ENCODE results near the gene CGGBP1. TPM values are rescaled to one million over a fixed set of nuclear protein-coding genes. Genes with fewer than 3 reads are reported as not detected.

The CGGBP1 gene
- total RNA-seq, 1 donor from 2014 or later, result 83.5 TPM

- H3K4me3 Mint-ChIP-seq, result no peak overlapping the region
- DNase-seq (ENCODE audit: low spot score in 2 of 2, unreplicated experiment in 2 of 2), result no peak
- H3K36me3 Mint-ChIP-seq, result peaks cover 11% of the 10 kb centered on the region
- peaks cover 13% of the 10 kb centered on the region for H3K9me3 Mint-ChIP-seq
- peaks cover 8% of the 10 kb centered on the region for H3K4me1 Mint-ChIP-seq
- TF ChIP-seq, protein P1, sequence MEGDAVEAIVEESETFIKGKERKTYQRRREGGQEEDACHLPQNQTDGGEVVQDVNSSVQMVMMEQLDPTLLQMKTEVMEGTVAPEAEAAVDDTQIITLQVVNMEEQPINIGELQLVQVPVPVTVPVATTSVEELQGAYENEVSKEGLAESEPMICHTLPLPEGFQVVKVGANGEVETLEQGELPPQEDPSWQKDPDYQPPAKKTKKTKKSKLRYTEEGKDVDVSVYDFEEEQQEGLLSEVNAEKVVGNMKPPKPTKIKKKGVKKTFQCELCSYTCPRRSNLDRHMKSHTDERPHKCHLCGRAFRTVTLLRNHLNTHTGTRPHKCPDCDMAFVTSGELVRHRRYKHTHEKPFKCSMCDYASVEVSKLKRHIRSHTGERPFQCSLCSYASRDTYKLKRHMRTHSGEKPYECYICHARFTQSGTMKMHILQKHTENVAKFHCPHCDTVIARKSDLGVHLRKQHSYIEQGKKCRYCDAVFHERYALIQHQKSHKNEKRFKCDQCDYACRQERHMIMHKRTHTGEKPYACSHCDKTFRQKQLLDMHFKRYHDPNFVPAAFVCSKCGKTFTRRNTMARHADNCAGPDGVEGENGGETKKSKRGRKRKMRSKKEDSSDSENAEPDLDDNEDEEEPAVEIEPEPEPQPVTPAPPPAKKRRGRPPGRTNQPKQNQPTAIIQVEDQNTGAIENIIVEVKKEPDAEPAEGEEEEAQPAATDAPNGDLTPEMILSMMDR (IDR thresholded peaks at IDR 0.05; ENCODE audit: unreplicated experiment), result no peak
- H3K27ac Mint-ChIP-seq, result no peak overlapping the region
- H3K27me3 Mint-ChIP-seq (ENCODE audit: low read depth), result no peaks in the 10 kb centered on the region
Measured at GRCh38 chr3:88075072-88075471, 16.3 kb upstream of the CGGBP1 start.

DNA sequence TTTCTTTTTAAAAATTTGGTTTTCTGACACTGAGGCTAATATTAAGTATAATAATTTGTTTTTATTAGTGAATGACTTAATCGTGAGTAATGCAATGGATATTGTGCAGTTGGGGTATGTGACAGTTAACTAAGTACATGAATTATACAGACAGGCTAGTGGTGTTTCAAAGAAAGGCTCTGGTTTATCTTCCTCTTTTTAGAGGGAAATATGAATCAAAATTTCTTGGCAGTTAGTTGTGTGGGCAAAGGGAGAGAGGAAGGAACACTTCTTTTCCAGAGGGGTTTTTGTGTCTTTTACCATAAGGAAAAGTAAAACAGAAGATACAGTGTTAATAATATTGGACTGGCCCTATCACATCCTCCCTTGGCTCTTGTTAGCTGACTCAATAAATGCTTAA, 2.9 kb upstream of the CGGBP1 start:
- H3K9me3 Mint-ChIP-seq, result no peaks in the 10 kb centered on the region
- H3K4me1 Mint-ChIP-seq, result peaks cover 32% of the 10 kb centered on the region
- H3K4me3 Mint-ChIP-seq, result no peak overlapping the region
- H3K27ac Mint-ChIP-seq, result peak overlapping the region; percentile 35
- TF ChIP-seq, protein P1 (IDR thresholded peaks at IDR 0.05; ENCODE audit: unreplicated experiment), result no peak
- no peaks in the 10 kb centered on the region for H3K27me3 Mint-ChIP-seq (ENCODE audit: low read depth)
- H3K36me3 Mint-ChIP-seq, result no peaks in the 10 kb centered on the region
- DNase-seq (ENCODE audit: low spot score in 2 of 2, unreplicated experiment in 2 of 2), result no peak

DNA sequence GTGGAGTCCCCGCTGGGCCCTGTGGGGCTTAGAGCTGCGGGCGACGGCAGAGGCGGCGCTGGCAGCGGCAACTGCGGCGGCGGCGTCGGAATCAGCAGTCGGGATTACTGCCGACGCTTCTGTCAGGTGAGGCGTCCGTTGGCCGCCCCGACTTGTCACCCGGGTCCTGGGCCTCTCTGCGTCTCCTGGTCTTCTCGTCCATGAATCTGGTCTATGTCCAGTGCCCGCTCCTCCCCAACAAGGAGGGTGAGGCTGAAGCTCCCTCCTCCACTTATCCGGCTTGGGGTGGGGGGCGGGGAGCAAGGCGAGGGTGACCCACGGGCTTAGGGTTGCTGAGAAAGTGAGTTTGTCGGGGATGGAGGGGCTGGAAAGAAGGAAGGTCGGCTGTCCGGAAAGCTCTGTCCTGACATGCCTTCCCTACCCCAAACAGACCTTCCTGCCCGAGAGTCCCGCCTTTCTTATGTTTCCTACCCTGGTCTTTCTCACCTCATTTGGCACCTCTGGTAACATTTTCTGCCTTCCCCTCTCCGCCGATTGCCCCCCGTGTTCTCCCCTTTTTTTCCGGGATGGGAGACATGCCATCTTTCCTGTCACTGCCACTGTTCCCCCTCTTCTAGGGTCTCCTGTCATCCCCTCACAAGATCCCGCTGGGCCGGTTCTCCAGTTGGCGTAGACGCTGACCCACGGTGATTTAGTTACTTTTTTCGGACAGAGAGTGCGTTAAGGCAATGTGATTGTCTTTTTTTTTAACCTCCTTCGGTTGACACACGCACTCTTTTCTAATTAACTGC, 770 bp upstream of the CGGBP1 start:
- Mint-ChIP-seq H3K27ac (peak overlapping the region; percentile 99), H3K36me3 (peaks cover 14% of the 10 kb centered on the region), H3K4me3 (peak overlapping the region; percentile 94), H3K27me3 (ENCODE audit: low read depth) (no peaks in the 10 kb centered on the region), H3K4me1 (peaks cover 42% of the 10 kb centered on the region), H3K9me3 (no peaks in the 10 kb centered on the region)
- DNase-seq (ENCODE audit: low spot score in 2 of 2, unreplicated experiment in 2 of 2), result no peak
- TF ChIP-seq, protein P1 (IDR thresholded peaks at IDR 0.05; ENCODE audit: unreplicated experiment), result no peak

GRCh38 chr3:88058306-88058580, 562 bp downstream of the CGGBP1 start:
- H3K36me3 Mint-ChIP-seq, result peaks cover 14% of the 10 kb centered on the region
- TF ChIP-seq, protein P1 (IDR thresholded peaks at IDR 0.05; ENCODE audit: unreplicated experiment), result no peak
- H3K4me1 Mint-ChIP-seq, result peaks cover 46% of the 10 kb centered on the region
- peak overlapping the region; percentile 94 for H3K4me3 Mint-ChIP-seq
- no peak for DNase-seq (ENCODE audit: low spot score in 2 of 2, unreplicated experiment in 2 of 2)
- H3K27ac Mint-ChIP-seq, result peak overlapping the region; percentile 98
- no peaks in the 10 kb centered on the region for H3K27me3 Mint-ChIP-seq (ENCODE audit: low read depth)
- H3K9me3 Mint-ChIP-seq, result no peaks in the 10 kb centered on the region

- H3K27ac Mint-ChIP-seq, result peak overlapping the region; percentile 98
- H3K36me3 Mint-ChIP-seq, result peaks cover 14% of the 10 kb centered on the region
- H3K9me3 Mint-ChIP-seq, result no peaks in the 10 kb centered on the region
- peaks cover 46% of the 10 kb centered on the region for H3K4me1 Mint-ChIP-seq
- TF ChIP-seq, protein P1 (IDR thresholded peaks at IDR 0.05; ENCODE audit: unreplicated experiment), result no peak
- no peaks in the 10 kb centered on the region for H3K27me3 Mint-ChIP-seq (ENCODE audit: low read depth)
- no peak for DNase-seq (ENCODE audit: low spot score in 2 of 2, unreplicated experiment in 2 of 2)
- peak overlapping the region; percentile 94 for H3K4me3 Mint-ChIP-seq
Measured at GRCh38 chr3:88057630-88058305, 1.0 kb downstream of the CGGBP1 start.

Measured in mesothelial cell of epicardium (in vitro differentiated cells).